SH-SY5Y (cell line): ENCODE data around the gene NHSL1.

Source experiments
- GATA2 ChIP-seq: IDR thresholded peaks from 2 replicates; pipeline ENCODE4 v1.6.1; 2011; ENCODE audit warnings: mild to moderate bottlenecking, low read depth, low read length
- GATA3 ChIP-seq: IDR thresholded peaks from 2 replicates; pipeline ENCODE4 v1.6.1; 2011; ENCODE audit warnings: low read depth, mild to moderate bottlenecking, low read length, moderate library complexity

Gene NHSL1

DNA sequence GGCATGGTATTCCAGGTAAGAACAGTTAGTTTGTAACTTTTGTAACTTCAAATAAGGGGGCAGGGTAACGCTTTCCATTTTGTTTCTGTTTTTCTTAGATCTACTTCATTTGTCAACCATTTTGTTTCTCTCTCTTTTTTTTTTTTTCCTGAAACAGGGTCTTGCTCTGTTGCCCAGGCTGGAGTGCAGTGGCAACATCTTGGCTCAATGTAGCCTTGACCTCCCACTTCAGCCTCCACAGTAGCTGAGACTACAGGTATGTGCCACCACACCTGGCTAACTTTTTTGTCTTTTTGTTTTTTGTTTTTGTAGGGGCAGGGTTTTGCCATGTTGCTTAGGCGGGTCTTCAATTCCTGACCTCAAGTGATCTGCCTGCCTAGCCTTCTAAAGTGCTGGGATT lies 32.1 kb upstream of the NHSL1 start:
- TF ChIP-seq GATA3 (no peak), GATA2 (no peak)

- TF ChIP-seq GATA3 = no peak
- TF ChIP-seq GATA2 = no peak
Observed at GRCh38 chr6:138529478-138529877, 30.2 kb upstream of the NHSL1 start.

DNA sequence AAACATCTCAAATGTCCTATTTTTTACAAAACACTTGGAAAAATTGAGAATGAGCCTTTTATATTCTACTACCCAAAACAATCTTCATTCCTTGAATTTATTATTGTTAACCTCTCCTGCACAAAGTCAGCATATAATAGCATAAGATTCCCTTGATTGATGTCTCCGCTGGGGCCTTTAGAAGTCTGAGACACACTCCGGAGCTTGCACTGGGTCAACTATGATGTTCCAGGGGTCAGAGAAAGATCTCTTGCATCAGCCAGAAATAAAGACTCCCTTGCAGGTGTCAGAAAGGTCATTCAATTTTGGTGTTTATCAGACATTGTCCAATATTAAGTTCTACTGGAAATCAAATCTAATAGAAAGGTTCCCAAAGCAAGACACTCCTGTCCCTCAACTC lies 29.7 kb upstream of the NHSL1 start:
- TF ChIP-seq GATA3 (no peak), GATA2 (no peak)

GRCh38 chr6:138528137-138528536 lies 28.8 kb upstream of the NHSL1 start:
- no peak for TF ChIP-seq GATA3
- TF ChIP-seq GATA2 = no peak

DNA sequence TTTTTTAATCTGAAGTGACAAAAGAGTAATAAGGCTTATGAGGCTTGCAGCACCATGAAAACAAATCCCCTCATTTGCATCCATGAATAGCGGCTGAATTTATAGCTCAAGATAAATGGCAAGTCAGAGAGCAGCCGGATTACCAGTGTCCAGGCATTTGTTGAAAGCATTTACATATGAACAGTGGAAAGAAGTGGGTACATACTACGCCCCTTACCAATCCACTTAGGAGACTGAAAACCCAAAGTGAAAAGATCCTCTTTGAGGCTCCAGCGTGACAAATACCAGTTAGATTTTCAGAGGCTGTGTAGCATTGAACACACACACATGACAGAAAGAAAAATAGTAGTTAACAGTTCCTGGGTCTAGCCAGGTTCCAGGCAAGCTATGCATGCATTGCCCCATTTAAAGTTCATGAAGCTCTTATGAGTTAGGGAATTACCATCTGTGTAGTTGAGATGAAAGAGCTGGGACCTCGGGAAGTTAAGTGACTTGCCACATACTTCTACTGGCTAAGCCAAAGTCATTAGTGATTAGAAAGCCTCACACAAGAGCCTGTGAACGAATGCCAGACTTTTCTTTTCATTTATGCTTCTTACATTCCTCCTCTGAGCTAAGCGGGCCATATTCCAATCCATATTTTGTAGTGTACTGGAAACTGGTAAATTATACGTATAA lies 28.3 kb upstream of the NHSL1 start:
- TF ChIP-seq GATA2 (no peak), GATA3 (no peak)

DNA sequence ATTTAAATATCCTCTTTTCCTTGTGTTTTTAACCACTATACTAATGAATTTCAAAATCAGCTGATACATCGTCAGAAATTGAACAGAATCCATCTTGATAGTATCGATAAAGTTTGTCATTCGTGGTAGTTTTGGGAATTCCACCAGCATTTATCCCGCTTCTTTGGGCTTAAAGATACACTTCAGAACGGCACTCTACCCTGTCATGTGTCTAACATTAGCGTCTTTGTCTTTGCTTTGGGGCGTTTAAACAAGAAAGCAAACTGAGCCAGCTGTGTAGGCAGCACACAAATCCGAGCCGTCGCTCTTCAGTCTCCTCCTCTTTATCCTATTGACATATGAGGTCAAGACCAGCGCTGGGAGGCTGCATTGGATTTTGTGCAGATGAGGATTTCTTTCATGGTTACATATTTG lies 27.5 kb upstream of the NHSL1 start:
- TF ChIP-seq GATA2 (no peak), GATA3 (no peak)

- no peak for TF ChIP-seq GATA2
- TF ChIP-seq GATA3 = no peak
Observed at GRCh38 chr6:138525355-138525754, 26.1 kb upstream of the NHSL1 start.

GRCh38 chr6:138524526-138524925 lies 25.2 kb upstream of the NHSL1 start:
- TF ChIP-seq GATA2 (no peak), GATA3 (no peak)

- no peak for TF ChIP-seq GATA3
- TF ChIP-seq GATA2 = no peak
Observed at GRCh38 chr6:138523347-138524210, 24.3 kb upstream of the NHSL1 start.

DNA sequence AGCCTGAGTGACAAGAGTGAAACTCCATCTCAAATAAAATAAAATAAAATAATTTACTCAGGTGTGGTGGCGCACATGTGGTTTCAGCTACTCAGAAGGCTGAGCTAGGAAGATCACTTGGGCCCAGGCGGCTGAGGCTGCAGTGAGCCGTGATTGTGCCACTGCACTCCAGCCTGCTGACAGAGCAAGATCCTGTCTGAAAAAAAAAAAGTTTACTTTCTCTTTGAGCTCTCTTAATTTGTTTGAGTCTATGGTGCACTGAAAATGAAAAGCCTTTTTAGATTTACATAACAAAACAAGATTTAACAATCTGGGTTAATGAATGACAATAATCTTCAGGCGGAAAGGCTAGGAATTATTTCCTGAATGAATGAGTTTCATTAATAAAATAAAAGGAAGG lies 23.3 kb upstream of the NHSL1 start:
- TF ChIP-seq GATA3 = no peak
- TF ChIP-seq GATA2 = no peak

- no peak for TF ChIP-seq GATA3
- no peak for TF ChIP-seq GATA2
Observed at GRCh38 chr6:138521790-138522189, 22.5 kb upstream of the NHSL1 start.

- TF ChIP-seq GATA3 (no peak), GATA2 (no peak)
Observed at GRCh38 chr6:138520463-138520862, 21.2 kb upstream of the NHSL1 start.

DNA sequence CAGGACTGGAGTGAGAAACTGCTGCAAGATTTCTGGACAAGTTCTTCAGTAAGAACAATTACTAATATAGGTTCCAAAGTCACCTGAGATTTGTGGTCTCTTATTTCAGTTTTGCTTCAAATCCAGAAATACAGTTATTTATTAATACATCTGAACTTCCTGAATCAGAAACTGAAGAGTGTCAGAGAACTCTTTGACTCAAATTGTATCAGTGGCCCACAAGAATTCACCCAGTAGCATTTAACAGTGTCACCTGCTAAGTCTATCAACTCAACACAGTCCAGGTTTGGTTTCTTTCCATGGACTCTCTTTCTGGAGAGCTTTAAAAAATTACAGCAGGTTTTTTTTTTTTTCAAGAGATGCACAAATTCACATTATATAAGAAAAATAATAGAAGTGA lies 18.8 kb upstream of the NHSL1 start:
- TF ChIP-seq GATA3 = no peak
- no peak for TF ChIP-seq GATA2

- TF ChIP-seq GATA2 (no peak), GATA3 (no peak)
Observed at GRCh38 chr6:138517635-138518034, 18.3 kb upstream of the NHSL1 start.

DNA sequence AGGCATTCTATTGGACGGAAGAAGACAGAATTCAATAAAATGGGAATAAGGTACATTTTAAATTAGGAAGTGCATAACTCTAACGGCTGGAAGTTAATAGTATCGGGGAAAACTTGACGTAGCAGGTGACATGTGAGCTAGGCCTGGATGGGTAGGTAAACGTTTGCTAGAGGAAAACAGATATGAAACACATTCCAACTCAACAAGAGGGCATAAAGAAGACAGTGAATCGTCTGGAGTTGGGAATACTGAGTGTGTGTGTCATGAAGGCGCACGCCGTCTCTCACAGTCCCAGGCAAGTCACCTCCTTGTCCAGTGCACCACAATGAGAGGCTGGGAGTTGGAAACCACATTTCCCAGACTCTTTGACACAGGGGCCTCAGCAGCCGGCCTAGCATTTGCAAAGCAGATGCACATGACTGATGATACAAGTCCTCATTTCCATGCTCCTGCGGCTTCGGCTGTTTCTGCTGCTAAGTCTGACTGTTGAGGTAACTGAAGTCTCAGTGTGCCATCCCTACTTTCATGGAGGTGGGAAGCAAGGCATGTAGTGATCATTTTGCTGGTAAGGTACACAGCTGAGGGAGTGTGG lies 16.5 kb upstream of the NHSL1 start:
- TF ChIP-seq GATA3 (no peak), GATA2 (no peak)
